ENCODE data around the gene ZBTB40.

Gene ZBTB40

GRCh38 chr1:22471610-22472009, 20.0 kb downstream of the ZBTB40 start:
- no peak for DNase-seq (ENCODE audit: low read depth in 2 of 2)

GRCh38 chr1:22472596-22472995, 20.9 kb downstream of the ZBTB40 start:
- DNase-seq (ENCODE audit: low read depth in 2 of 2), result no peak

GRCh38 chr1:22473952-22474351, 22.3 kb downstream of the ZBTB40 start:
- no peak for DNase-seq (ENCODE audit: low read depth in 2 of 2)

- no peak for DNase-seq (ENCODE audit: low read depth in 2 of 2)
Measured at GRCh38 chr1:22476566-22476965, 24.9 kb downstream of the ZBTB40 start.

GRCh38 chr1:22483121-22483520, 31.5 kb downstream of the ZBTB40 start:
- no peak for DNase-seq (ENCODE audit: low read depth in 2 of 2)

GRCh38 chr1:22484706-22485345, 33.2 kb downstream of the ZBTB40 start:
- no peak for DNase-seq (ENCODE audit: low read depth in 2 of 2)

GRCh38 chr1:22485431-22485830, 33.8 kb downstream of the ZBTB40 start:
- DNase-seq (ENCODE audit: low read depth in 2 of 2), result no peak

GRCh38 chr1:22487781-22488180, 36.1 kb downstream of the ZBTB40 start:
- DNase-seq (ENCODE audit: low read depth in 2 of 2), result no peak

GRCh38 chr1:22488319-22488718, 36.7 kb downstream of the ZBTB40 start:
- DNase-seq (ENCODE audit: low read depth in 2 of 2), result no peak

- no peak for DNase-seq (ENCODE audit: low read depth in 2 of 2)
Measured at GRCh38 chr1:22489278-22489677, 37.6 kb downstream of the ZBTB40 start.

GRCh38 chr1:22489823-22490222, 38.2 kb downstream of the ZBTB40 start:
- no peak for DNase-seq (ENCODE audit: low read depth in 2 of 2)

GRCh38 chr1:22490309-22490708, 38.7 kb downstream of the ZBTB40 start:
- no peak for DNase-seq (ENCODE audit: low read depth in 2 of 2)

GRCh38 chr1:22491995-22492715, 40.5 kb downstream of the ZBTB40 start:
- DNase-seq (ENCODE audit: low read depth in 2 of 2), result no peak

- no peak for DNase-seq (ENCODE audit: low read depth in 2 of 2)
Measured at GRCh38 chr1:22494144-22494543, 42.5 kb downstream of the ZBTB40 start.

GRCh38 chr1:22494943-22495579, 43.4 kb downstream of the ZBTB40 start:
- no peak for DNase-seq (ENCODE audit: low read depth in 2 of 2)

GRCh38 chr1:22496536-22497160, 45.0 kb downstream of the ZBTB40 start:
- no peak for DNase-seq (ENCODE audit: low read depth in 2 of 2)

- no peak for DNase-seq (ENCODE audit: low read depth in 2 of 2)
Measured at GRCh38 chr1:22498463-22498862, 46.8 kb downstream of the ZBTB40 start.

GRCh38 chr1:22500058-22500457, 48.4 kb downstream of the ZBTB40 start:
- DNase-seq (ENCODE audit: low read depth in 2 of 2), result no peak

GRCh38 chr1:22500471-22500870, 48.8 kb downstream of the ZBTB40 start:
- peak in 1 of 2 experiments; percentile 12 for DNase-seq (ENCODE audit: low read depth in 2 of 2)

- no peak for DNase-seq (ENCODE audit: low read depth in 2 of 2)
Measured at GRCh38 chr1:22502202-22502601, 50.6 kb downstream of the ZBTB40 start.

GRCh38 chr1:22503721-22504410, 52.2 kb downstream of the ZBTB40 start:
- peak; percentile 13 to 18 for DNase-seq (ENCODE audit: low read depth in 2 of 2)

- no peak for DNase-seq (ENCODE audit: low read depth in 2 of 2)
Measured at GRCh38 chr1:22506130-22506692, 54.6 kb downstream of the ZBTB40 start.

All from fibroblast of skin of left biceps (primary cell).